ENCODE measurements around the gene ZNF500.

DNA sequence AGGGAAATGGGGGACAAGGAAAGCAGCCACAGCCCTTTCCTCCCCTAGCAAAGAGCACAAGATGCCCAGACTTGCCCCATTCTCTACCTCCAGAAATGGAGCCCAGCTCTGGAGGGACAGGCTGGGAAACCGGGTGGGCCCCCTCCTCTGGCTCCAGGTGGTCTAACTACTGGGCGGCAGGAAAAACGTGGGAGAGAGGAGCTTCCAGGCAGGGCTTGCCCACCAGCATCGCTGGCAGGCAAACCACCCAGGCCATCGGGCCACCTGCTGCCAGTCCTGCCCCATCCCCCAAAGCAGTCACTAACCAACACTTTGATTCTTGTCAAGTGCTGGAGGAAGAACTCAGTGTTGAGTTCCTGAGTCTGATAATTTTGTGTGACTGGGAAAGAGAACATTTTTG is 48.5 kb downstream of the ZNF500 start:
- TF ChIP-seq, protein P1, sequence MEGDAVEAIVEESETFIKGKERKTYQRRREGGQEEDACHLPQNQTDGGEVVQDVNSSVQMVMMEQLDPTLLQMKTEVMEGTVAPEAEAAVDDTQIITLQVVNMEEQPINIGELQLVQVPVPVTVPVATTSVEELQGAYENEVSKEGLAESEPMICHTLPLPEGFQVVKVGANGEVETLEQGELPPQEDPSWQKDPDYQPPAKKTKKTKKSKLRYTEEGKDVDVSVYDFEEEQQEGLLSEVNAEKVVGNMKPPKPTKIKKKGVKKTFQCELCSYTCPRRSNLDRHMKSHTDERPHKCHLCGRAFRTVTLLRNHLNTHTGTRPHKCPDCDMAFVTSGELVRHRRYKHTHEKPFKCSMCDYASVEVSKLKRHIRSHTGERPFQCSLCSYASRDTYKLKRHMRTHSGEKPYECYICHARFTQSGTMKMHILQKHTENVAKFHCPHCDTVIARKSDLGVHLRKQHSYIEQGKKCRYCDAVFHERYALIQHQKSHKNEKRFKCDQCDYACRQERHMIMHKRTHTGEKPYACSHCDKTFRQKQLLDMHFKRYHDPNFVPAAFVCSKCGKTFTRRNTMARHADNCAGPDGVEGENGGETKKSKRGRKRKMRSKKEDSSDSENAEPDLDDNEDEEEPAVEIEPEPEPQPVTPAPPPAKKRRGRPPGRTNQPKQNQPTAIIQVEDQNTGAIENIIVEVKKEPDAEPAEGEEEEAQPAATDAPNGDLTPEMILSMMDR (IDR thresholded peaks at IDR 0.05; ENCODE audit: insufficient read depth, low read length, poor library complexity, severe bottlenecking): no peak
- TF ChIP-seq EZH2phosphoT487 (conservative IDR thresholded peaks at IDR 0.05; ENCODE audit: low read length): no peak

Measured in SU-DHL-6 (cell line).